Activated T-cell treated with anti-CD3 and anti-CD28 coated beads, Interleukin-2, amount 50 U/mL, for 1 hour (primary cell): ENCODE measurements around the gene SUSD3.

Experiments
- DNase-seq: peaks from one replicate; pipeline ENCODE4 v3.0.0-alpha.2; 2020

Gene SUSD3

DNA sequence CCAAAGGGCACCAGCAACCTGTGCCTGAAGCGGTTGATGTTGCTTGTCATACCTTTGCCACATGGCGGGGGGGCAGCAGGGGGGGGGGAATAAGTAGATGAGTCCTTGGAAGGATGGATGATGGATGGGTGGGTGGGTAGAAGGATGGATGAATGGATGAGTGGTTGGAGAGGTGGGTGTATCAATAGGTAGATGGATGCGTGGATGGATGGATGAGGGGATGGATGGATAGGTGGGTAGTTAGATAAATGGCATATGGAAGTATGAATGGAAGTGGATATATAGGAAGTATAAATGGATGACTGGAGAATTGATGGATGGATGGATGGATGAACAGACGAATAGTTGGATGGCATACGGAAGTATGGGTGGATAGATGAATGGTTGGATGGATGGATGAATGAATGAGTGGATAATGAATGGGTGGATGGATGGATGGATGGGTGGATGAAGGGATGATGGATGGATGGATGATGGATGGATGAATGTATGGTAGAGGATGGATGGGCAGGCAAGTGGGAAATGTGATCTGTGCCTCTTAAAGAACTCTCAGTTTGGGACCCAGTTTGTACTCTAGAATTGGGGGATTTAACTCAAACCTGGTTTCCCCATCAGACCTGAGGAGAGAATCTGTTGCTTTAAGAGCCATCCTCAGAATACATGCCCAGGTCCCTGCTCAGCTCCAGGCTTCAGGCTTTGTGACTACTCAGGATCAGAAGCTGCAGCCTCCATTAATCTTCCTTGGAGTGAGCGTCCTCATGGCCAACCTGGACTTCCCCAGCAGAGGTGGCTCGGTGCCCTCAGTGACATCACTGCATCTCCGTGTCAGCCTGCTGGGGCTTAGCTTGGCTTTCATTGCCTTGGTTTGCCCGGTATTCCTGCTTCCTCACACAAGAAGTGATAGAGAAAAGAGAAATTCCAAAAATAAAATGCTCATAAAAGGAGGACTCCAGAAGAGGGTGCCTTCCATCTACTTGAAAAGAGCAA, 27.6 kb upstream of the SUSD3 start:
- DNase-seq, result no peak

DNA sequence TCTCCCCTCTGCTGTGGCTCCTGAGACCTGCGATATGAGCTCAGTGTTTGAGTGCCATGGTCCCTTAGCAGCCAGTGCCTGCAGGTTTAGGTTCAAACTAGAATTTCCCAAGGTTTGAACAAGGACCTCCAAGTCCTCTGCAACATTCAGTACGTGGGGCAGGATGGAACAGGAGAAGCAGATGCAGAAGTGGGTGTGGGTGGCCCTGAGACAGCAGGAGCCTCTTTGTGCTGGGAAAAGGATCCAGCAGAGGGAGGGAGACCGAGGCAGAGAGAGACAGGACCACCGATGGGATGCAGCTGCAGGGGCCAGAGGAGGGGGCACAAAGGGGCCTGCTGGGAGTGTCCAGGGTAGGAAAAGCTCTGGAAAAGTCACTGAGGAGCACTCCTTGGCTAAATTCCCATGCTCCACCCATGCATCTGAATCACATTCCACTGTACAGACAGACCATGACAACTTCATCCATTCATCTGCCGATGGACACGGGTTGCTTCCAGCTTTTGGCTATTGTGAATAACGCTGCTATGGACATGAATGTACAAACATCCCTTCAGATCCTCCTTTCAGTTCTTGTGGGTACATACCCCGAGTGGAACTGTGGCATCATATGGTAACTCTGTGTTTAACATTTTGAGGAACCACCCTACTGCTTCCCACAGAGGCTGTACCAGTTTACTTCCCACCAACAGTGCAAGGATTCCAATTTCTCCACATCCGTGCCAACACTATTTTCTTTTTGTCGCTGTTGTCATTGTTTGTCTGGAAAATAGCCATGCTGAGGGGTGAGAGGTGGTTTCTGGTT, 26.7 kb upstream of the SUSD3 start:
- DNase-seq, result no peak

DNA sequence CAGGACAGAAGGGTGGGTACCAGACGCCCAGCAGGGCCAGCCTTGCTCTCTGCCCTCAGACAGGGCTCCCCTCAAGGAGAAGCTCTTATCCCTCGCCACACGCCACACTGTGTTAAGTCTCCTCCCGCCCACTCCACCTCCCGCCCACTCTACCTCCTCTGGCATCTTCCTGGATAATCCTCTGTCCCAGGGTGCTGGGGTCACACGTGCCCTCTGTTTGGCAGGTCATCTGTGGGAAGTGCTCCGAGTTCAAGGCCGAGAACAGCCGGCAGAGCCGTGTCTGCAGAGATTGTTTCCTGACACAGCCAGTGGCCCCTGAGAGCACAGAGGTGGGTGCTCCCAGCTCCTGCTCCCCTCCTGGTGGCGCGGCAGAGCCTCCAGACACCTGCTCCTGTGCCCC, 26.0 kb upstream of the SUSD3 start:
- DNase-seq, result no peak

DNA sequence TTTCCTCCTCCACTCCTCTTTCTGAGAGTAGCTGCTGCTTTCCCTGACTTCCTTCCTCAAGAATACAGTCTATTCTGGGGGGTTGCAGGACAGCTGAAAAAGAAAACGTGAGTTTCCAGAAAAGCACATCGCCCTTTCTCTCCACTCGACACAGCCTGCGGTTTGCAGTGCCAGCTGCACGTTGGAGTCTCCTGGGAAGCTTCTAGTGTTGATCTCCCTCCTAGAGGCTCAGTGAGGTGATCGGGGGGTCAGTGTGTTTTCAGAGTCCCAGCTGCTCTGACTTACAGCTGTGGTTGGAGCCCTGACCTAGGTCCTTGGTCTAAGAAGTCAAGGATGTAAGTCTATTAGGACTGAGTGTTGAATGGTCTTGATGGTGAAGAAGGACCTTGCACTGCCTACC, 25.0 kb upstream of the SUSD3 start:
- DNase-seq, result no peak

DNA sequence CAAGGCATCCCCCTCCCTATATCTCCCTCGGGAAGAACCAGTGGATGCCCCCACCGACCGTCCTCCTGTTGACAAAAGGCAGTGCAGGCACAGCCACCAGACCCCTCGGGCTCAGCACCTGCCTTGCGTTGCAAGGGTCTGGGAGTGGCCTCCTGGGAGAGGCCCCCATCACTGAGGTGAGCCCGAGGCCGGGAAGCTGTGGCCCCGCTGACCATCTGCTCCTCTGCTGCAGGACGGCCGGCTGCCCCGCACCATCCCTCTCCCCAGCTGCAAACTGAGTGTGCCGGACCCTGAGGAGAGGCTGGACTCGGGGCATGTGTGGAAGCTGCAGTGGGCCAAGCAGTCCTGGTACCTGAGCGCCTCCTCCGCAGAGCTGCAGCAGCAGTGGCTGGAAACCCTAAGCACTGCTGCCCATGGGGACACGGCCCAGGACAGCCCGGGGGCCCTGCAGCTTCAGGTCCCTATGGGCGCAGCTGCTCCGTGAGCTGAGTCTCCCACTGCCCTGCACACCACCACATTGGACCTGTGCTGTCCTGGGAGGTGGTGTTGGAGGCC, 23.3 kb upstream of the SUSD3 start:
- DNase-seq, result no peak

DNA sequence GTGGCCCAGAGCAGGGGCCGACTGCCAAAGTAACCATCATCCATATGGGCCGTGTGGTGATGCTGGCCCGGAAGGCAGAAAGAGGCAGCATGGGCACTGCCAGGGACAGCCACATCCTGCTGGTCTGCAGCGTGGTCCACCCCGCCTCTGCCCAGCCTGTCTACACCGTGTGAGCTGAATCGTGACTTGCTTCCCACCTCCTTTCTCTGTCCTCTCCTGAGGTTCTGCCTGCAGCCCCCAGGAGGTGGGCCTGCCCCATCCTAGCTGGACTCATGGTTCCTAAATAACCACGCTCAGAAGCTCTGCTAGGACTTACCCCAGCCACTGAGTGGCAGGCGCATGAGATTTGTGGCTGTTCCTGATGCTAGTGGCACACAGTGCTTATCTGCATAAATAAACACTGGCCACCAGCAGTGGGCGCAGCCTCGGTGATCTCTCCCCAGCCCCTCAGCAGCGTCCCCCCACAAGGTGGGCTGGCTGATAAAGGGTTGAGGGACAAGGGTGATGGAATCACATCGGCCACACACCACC, 22.6 kb upstream of the SUSD3 start:
- DNase-seq, result no peak

DNA sequence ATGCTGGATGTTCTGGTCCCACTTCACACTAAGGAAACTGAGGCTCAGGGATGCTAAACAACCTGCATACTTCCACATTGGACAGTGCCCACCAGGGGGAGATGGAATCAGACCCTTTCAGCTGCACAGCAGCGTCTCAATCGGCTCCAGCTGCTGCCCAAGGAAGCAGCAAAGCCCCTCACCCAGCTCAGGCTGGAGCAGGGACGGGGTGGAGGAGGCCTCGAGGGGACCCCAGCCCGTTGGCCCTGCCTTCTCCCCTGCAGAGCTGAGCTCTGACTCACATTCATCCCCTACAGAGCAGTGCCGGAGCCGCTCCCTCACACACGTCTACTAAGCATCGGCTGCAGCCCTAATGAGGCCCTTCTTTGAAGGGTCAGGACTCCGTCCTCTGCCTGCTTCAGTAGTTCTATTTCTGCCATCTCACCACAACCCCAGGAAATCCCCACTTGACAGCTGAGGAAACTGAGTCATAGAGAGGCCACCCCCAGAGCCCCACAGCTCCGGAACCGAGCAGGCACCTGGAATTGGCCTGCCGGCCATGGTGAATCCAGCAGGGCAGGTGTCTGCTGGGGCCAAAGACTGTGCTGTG, 21.5 kb upstream of the SUSD3 start:
- no peak for DNase-seq

DNA sequence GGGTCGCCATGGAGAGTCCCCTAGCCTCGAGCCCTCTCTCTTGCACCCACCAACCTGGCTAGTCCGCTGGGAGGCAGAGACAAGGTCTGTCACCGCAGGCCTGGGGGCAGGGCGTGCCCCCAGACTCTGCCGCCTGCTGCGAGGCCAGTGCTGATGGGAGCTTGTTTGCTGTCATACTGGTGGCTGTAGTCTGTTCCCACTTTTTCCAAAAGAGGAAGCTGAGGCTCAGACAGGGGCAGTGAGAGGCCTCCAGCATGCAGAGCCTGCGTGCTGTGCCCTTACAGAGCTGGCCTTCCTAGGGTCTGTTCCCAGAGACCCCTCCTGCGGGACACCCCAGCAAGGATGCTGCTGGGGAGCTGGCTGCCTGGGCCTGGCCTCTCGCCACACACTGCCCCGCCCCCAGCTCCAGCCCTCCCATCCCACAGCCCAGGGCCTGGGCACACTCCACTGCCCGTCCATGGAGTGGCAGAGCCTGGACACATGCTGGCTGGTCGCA, 21.0 kb upstream of the SUSD3 start:
- no peak for DNase-seq

DNA sequence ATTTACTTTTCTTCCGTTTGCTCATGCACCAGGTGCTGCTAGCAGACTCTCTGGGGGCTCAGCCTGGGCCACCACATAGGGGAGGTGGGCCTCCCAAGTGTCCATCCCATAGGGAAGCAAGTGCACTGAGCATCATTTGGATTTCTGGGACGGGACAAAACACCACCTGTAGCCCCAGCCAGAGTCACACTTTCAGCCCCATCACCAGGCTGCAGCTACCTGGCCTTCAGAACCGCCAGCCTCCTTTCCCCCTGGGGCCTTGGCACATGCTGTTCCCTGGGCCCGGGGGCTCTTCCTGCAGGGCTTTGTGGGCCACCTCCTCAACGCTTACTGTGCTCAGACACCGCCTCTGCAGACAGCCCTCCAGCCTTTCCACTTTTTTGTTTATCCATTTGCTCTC, 19.6 kb upstream of the SUSD3 start:
- no peak for DNase-seq

- DNase-seq, result no peak
Measured at GRCh38 chr9:93039456-93039855, 19.0 kb upstream of the SUSD3 start.

- no peak for DNase-seq
Measured at GRCh38 chr9:93039976-93040375, 18.5 kb upstream of the SUSD3 start.

GRCh38 chr9:93040409-93040808, 18.1 kb upstream of the SUSD3 start:
- no peak for DNase-seq

DNA sequence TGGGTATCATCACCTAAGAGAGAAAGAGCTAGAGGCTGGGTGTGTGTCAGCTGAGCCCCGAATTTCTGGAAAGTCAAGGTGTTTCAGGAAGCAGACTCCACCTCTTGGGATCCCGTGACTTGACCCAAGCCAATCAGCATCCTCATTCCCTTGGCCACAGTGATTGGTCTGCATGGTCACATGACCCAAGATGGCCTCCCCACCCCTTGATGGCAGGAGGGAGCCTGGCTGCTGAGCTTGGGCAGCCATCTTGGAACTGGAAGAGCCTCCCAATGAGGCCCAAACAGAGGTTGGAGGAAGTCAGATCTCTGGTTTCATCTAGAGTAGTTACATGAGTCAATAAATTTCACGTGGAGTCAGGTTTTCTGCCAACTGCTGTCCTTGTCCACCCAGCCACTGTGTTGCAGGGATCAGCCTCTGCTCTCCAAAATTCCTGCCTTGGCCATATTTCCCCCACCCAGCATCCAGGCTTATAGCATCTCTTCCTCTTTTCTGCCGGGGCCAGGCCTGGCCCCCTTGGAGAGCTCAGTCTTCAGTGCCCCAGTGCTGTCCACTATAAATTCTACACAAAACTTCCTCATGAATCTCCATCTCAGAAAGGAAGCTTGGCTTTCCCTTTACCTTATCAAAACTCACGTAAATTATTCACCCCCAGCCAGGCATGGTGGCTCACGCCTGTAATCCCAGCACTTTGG, 17.2 kb upstream of the SUSD3 start:
- DNase-seq, result no peak

- DNase-seq, result no peak
Measured at GRCh38 chr9:93043122-93043521, 15.4 kb upstream of the SUSD3 start.

DNA sequence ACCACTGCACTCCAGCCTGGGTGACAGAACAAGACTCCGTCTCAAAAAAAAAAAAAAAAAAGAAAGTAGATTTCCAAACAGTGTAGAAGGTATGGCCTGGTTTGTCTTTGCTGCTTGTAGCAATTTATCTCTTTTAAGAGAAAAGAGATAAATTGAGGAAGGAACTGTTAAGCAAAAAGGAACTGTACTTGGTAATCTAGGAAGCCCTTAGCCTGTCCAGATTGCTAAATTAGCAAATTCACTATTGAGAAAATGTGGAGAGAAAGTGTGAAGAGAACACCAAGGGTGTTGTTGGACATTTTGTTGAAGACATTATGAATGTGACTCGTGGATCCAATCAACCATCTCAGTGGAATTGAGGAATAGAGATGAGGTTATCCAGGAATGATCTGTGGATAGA, 13.0 kb upstream of the SUSD3 start:
- DNase-seq, result no peak

DNA sequence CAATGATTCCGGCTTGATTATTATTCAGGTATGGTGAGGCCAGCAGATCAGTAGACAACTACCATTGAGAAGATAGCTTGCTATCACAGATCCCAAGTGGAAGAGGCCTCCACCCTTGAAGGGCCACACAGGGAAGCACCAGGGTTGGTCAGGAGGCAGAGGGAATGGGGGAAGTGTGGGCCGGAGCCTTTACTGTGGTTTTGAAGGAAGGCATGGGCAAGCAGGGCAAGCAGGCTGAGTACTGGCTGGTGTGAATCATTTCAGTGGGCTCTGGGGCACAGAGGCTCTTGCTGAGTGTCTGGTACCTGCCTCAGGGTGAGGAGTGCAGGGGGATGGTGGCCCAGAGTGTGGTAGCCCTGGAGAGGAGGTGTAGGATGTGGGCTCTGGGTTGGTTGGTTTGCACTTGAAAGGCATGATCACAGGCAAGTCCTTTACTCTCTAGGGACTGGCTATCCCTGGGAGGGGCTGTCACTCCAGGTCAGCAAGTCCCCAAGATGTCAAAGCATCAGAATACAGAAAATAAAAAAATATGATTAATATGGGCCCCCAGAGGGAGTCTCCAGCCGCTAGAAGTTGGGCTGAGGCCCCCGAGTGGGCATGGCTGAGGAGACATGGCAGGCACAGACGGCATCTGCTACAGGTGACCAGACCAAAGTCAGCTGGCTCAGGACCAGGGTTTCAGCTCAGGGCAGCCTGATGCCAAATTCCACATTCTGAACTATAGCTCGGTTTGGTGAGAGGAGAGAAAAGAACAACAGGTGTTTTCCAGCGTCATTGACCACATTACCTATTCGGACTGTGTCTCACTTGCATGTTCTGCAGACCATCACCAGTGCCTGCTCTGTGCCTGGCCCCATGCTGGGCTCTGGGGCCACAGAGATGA, 9.7 kb upstream of the SUSD3 start:
- DNase-seq, result no peak

GRCh38 chr9:93049491-93049890, 9.0 kb upstream of the SUSD3 start:
- no peak for DNase-seq

GRCh38 chr9:93050231-93050630, 8.3 kb upstream of the SUSD3 start:
- DNase-seq, result no peak

GRCh38 chr9:93051680-93052089, 6.8 kb upstream of the SUSD3 start:
- no peak for DNase-seq

DNA sequence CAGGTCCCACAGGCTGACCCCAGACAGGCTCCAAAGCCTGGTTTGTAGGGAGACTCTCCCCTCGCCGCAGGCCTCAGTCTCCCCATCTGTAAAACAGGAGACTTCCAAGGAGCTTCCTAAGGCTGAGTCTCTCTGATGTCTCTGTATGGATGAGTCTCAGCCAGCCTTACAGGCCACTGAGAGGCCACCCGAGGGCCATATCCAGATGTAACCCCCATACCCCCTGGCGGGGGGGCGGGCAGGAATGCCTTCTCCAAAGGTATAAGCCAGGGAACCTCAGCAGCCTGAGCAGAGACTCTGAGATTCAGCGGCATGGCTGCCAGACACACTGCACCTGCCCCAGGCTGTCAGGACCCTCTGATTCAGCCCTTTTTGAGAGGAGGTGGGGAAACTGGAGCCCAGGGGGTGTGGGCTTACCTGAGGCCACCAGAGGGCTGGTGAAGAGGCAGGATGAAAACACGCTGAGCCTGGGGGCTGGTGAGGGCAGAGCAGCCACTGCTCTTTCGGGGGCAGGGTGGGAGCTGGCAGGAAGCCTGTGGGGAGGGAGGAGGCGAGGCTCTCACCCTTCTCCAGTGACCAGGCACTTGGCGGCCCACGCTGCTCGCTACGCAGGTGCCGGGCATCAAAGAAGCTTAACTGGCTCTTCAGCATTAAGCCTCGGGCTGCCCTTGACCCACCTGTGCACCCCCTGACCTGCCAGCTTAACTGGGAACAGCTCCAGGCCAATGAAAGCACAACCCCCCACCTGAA, 5.5 kb upstream of the SUSD3 start:
- no peak for DNase-seq
